Measurements from ENCODE around the gene GSTO1.

Gene GSTO1

DNA sequence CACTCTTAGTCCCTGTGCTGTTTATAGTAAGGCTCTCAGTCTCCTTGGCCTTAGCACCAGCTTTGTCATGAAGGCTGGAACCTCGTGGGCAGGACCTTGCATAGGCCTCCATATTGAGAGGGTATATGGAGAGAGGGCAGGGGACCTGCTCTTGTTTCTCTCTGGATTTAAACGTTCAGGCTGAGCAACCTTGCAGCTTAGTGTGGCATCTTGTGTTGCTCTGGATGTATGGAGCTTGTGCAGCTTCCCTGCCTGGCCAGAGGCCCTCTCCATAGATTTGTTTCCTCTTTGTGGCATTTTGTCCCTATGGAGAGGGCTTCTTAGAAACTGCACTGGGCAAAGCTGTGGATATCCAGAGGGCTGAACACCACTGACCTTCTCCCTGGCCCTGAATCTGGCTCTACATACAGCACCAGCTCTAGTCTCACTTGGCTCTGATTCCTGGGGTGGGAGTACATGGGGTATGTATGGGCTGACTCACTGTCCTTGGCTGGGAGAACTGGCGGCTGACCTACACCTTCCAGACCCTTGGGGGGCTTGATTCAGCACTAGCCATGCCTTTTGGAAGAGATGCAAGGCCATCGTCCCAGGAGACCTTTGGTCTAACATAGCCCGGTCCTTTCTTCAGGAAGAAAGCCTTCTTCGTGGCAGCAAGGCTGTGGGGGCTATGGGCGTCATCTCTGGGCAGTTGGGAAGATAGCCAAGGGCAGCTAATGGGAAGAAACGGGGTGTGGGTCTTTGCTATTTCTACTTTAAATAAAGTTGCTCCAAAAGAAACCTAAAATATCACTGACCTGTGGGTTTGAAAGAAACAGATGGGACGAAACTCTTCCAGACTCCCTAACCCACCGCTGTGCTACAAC is 53.1 kb downstream of the GSTO1 start:
- no peak for DNase-seq

- DNase-seq = no peak
Measured at GRCh38 chr10:104308439-104308903, 53.8 kb downstream of the GSTO1 start.

DNA sequence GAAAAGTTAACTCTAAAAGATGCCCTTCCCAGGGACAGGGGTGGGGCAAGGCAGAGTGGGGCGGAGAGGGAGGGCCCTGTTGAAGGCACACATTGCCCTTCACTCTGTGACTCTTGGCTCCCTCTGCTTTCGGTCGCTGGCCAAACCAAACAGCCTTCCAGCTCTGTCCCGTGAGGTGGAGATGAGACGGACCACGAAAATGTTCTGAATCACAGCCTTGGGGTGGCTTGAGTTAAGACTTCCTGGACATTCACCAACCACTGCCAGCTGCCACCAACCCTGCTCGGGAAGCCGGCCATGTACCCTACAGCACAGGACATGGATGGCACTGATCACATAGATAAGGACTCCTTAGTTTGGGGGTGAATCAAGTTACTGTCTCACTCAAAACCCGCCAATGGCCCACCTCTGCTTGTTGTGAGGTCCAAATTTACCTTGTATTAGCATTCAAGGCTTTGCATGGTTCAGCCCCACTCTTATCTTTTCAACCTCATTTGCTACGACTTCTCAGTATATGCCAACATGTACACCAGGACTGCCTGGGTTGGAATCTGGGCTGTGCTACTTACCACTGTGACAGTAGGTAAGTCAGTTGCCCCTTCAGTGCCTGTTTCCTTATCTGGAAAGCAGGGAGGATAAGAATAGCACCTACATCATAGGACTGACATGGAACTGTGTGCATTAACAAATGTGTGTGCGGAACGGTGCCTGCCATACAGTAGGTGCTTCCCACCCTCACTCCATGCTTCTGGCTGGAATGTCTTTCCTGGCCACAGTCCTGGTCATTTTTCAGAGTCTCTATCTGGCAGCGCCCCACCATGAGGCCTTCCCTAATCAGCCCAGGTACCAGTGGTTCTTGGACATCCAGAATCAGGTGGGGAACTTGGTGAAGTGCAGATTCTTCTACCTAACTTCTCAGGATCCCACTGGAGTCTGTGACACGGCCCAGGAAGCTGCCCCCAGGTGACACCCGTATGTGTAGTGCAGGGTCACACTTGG is 55.6 kb downstream of the GSTO1 start:
- DNase-seq = no peak

GRCh38 chr10:104311184-104311720 is 56.6 kb downstream of the GSTO1 start:
- no peak for DNase-seq

DNA sequence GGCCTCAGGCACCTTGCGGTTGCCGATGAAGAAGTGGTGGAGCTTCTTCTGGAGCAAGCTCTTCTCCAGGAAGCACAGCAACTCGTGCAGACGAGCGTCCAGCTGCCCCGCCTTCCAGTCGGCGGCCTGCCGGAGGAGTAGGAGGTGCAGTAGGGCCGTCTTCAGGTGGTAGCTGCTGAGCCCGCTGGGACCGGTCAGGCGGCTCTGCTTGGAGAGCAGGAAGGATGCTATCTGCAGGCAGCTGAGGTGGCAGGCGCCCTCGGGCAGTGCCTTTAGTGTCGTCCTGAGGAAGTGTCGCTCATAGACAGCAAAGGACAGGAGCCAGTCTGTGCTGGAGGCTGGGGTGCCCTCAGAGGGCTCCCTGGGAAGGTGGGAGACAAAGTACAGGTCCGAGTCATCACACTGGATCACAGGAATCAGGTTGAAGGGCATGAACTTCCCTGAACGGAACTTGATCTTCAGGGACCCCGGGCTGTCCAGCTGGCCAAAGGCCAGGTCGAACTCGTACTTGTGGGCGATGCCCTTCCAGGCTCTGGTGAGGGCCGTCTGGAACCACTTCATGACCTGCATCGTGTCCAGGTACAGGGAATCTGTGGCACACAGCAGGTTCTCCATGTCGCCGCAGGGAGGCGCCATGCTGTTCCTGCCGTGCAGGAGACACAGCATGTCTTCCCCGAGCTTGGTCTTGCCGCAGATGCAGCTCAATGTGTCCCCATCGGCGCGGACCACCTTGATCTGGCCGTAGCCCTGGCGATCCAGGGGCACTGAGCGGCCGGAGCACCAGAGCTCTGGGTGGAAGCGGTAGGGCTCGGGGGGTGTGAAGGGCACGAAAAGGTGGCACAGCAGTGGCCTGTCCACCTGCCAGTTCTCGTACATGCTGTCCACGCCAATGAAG is 60.1 kb downstream of the GSTO1 start:
- no peak for DNase-seq

DNA sequence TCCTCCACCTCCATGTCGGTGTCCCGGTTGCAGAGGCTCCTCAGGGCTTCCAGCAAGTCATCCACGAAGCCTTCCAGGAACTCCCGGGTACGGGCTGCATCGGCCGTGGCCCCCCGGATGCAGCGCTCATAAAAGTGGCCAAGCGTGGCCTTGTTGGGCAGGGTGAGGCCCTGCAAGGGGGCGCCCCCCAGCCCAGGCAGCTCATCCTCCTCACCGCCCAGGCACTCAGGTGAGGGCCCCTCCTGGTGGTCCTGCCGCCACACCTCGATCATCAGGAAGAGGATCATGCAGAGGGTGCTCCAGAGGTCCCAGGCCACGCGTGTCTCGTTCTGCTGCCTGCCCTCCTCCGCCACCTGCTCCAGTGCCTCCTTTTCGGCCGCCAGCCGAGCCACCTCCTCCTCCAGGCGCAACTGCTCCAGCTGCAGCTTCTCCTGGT is 60.8 kb downstream of the GSTO1 start:
- DNase-seq = no peak

DNA sequence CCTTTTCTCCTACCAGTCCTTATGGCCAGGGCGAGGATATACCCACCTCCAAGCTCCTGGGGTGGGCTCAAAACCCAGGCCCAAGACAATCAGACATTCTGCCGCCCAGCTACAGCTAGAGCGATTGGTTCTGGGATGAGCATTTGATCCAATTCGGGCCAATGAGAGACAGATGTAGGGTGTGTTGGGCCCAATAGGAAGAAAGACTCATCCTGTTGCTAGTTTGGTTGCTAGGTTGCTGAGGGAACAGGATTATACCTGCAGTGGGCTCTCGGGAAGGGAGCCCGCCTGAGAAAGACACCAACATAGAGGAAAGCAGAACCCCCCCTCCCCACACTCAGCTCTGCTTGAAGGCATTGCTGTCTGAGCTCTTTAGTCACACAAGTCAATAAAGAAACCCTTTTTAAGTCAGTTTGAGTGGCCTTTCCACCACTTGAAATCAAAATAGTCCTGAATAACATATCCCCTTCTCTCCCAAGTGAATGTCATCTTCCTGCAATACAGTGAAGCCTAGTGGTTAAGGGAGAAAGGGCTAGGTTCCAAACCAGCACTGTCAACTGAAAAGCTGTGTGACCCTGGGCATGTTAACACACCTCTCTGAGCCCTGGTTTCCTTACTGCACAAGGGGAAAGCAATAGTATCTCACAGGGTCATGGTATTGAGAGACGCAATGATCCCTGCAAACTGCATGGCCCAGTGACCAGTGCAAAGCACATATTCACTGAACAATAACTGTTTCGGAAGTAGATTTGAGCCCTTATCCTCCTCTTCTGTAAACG is 61.8 kb downstream of the GSTO1 start:
- DNase-seq = no peak

Data from DMS79 treated with DMSO at 0.1 percent for 48 hours (cell line).